B cell (primary cell): ENCODE results near the gene ABCA7. TPM values are rescaled to one million over a fixed set of nuclear protein-coding genes. Genes with fewer than 3 reads are reported as not detected.
A peak's percentile ranks its signal among the peaks of the same experiment; 100 is the strongest.

Experiments used
- ATAC-seq: fragments of 200-7000 bp; cut with Tn5 transposase; one replicate; pipeline ENCODE4 v1.10.0; 2021; ENCODE audit warnings: low read depth, mild to moderate bottlenecking, moderate number of reproducible peaks, moderate library complexity
- CTCF ChIA-PET: fragments of 350-600 bp; sonication (Branson Sonifier 250); formaldehyde crosslinking; loops from one replicate; lab custom pipeline; 2021; ENCODE audit warnings: antibody characterized with exemption, inconsistent platforms; lab: Charles Lee
- POLR2A ChIA-PET: fragments of 350-600 bp; sonication (Branson Sonifier 250); formaldehyde crosslinking; loops from one replicate; lab custom pipeline; 2021; ENCODE audit warnings: antibody characterized with exemption; lab: Charles Lee
- DNase-seq: peaks from one replicate; pipeline ENCODE4 v3.0.0; 2013
- H2AFZ ChIP-seq: 2 replicates; pipeline ENCODE4 v1.6.1; 2012; ENCODE audit warnings: mild to moderate bottlenecking, low read depth, low read length; ENCODE audit not compliant: insufficient read depth, poor library complexity, severe bottlenecking
- H3K27ac ChIP-seq, 2 donors: 1 replicate in 1 of 2; 2 replicates in 1 of 2; pipeline ENCODE4 v1.5.1; 2012 to 2013; ENCODE audit warnings: low read length in 2 of 2, mild to moderate bottlenecking in 2 of 2, moderate library complexity in 1 of 2
- H3K27me3 ChIP-seq, 4 experiments: fragments of 200-600 bp in 1 of 4; sonication (generic) in 1 of 4; replicated peaks in 1 of 4; 1 replicate in 2 of 4; 2 replicates in 2 of 4; pipeline versions ENCODE4 v1.6.1 to v1.7.0; 2013 to 2016; ENCODE audit warnings: low read length in 3 of 4, mild to moderate bottlenecking in 2 of 4, mixed read lengths in 1 of 4, moderate library complexity in 1 of 4; ENCODE audit not compliant: insufficient read depth in 4 of 4, control insufficient read depth in 3 of 4; ENCODE audit errors: control extremely low read depth in 1 of 4
- H3K36me3 ChIP-seq, 2 experiments: replicated peaks in 1 of 2; 1 replicate in 1 of 2; 2 replicates in 1 of 2; pipeline versions ENCODE4 v1.6.1 to v1.7.1; 2013; ENCODE audit warnings: low read length in 1 of 2; ENCODE audit not compliant: insufficient read depth in 2 of 2, control insufficient read depth in 1 of 2; ENCODE audit errors: control extremely low read depth in 1 of 2, extremely low read depth in 1 of 2
- H3K4me1 ChIP-seq, 2 donors: fragments of 200-600 bp in 1 of 2; sonication (generic) in 1 of 2; 1 replicate in 1 of 2; 2 replicates in 1 of 2; pipeline versions ENCODE4 v1.5.1 to v1.6.1; 2013 to 2017; ENCODE audit warnings: low read length in 2 of 2; ENCODE audit not compliant: control insufficient read depth in 2 of 2, insufficient read depth in 2 of 2
- H3K4me2 ChIP-seq: replicated peaks from 2 replicates; pipeline ENCODE3; 2012; ENCODE audit warnings: mild to moderate bottlenecking, low read depth, low read length; ENCODE audit not compliant: poor library complexity, severe bottlenecking
- H3K4me3 ChIP-seq, 5 experiments: fragments of 200-600 bp in 1 of 5; sonication (generic) in 1 of 5; 1 replicate in 3 of 5; 2 replicates in 2 of 5; pipeline versions ENCODE4 v1.5.1 to v1.7.0; 2011 to 2016; ENCODE audit warnings: low read length in 4 of 5, mild to moderate bottlenecking in 4 of 5, low read depth in 2 of 5, control low read depth in 1 of 5, moderate library complexity in 1 of 5; ENCODE audit not compliant: insufficient read depth in 1 of 5; ENCODE audit errors: control extremely low read depth in 1 of 5, extremely low read depth in 1 of 5
- H3K79me2 ChIP-seq: fragments of 200-600 bp; sonication (generic); one replicate; pipeline ENCODE4 v1.6.0; 2016; ENCODE audit warnings: low read length; ENCODE audit not compliant: control insufficient read depth, insufficient read depth
- H3K9ac ChIP-seq: fragments of 200-600 bp; sonication (generic); 2 replicates; pipeline ENCODE4 v1.6.1; 2017; ENCODE audit warnings: mild to moderate bottlenecking, low read length, moderate library complexity
- H3K9me3 ChIP-seq, 3 donors: one replicate each; pipeline versions ENCODE4 v1.6.1 to v1.7.1; 2013; ENCODE audit warnings: low read length in 2 of 3; ENCODE audit not compliant: control insufficient read depth in 2 of 3, insufficient read depth in 1 of 3; ENCODE audit errors: control extremely low read depth in 1 of 3
- H4K20me1 ChIP-seq: 2 replicates; pipeline ENCODE4 v1.6.0; 2012; ENCODE audit warnings: mild to moderate bottlenecking, low read length; ENCODE audit not compliant: insufficient read depth, control insufficient read depth, poor library complexity, severe bottlenecking
- H3K27ac Mint-ChIP-seq: one replicate; pipeline ENCODE4 v1.8.0; 2021; ENCODE audit warnings: mixed read lengths
- H3K27me3 Mint-ChIP-seq: one replicate; pipeline ENCODE4 v1.8.0; 2021; ENCODE audit warnings: mixed read lengths
- H3K4me1 Mint-ChIP-seq: one replicate; pipeline ENCODE4 v1.8.0; 2021; ENCODE audit warnings: mixed read lengths
- H3K4me3 Mint-ChIP-seq: one replicate; pipeline ENCODE4 v1.8.0; 2021; ENCODE audit warnings: mixed read lengths
- H3K9me3 Mint-ChIP-seq: one replicate; pipeline ENCODE4 v1.8.0; 2022; ENCODE audit warnings: mixed read lengths; ENCODE audit not compliant: insufficient read depth
- CTCF ChIP-seq: fragments of 200-600 bp; IDR thresholded peaks from one replicate; pipeline ENCODE4 v1.8.0; 2022; ENCODE audit warnings: antibody characterized with exemption, mild to moderate bottlenecking
- EZH2 ChIP-seq: IDR thresholded peaks from 2 replicates; pipeline ENCODE4 v1.6.1; 2012; ENCODE audit warnings: borderline replicate concordance, low read depth, mild to moderate bottlenecking, moderate library complexity, low read length; ENCODE audit not compliant: insufficient read depth, poor library complexity, severe bottlenecking
- WGBS: methylation state at CpG from one replicate; pipeline ENCODE4 v1.1.5; 2013; ENCODE audit warnings: missing lambda C conversion rate; ENCODE audit not compliant: insufficient coverage; 5-methylcytosine and 5-hydroxymethylcytosine counted together
- intact Hi-C: fragments of 100-400 bp; cut with micrococcal nuclease; formaldehyde crosslinking; loops from one replicate; pipeline ENCODE4 v1.10.0; 2022
- polyA plus RNA-seq: library from polyadenylated mRNA; depleted of rRNA; stranded (reverse); fragments of >200 nt; gene quantifications from 2 replicates; pipeline ENCODE4 v1.2.3, GENCODE V29; 2012
- total RNA-seq, 2 donors: library from RNA; stranded (reverse); fragments of 120-200 nt in 1 of 2; gene quantifications; 1 replicate in 1 of 2; 2 replicates in 1 of 2; pipeline versions ENCODE4 v1.2.3 to v1.2.4, GENCODE V29; 2013 to 2022

Gene ABCA7
- total and polyA plus RNA-seq, 2 donors (not counting 1 experiment from before 2014, with no cell fraction given): 192 to 281 TPM

GRCh38 chr19:1105008-1105872 is 65.3 kb downstream of the ABCA7 start:
- peaks cover 0 to 26% of the 10 kb centered on the region in 2 experiments for H3K36me3 ChIP-seq
- ATAC-seq: no peak
- H3K9me3 ChIP-seq: no peaks in the 10 kb centered on the region
- ChIA-PET CTCF (interaction anchor here (0.6 to 1.4 kb wide), 5 partner anchors 8 to 105 kb away, joined by 3 to 6 read pairs (median 3); partner anchors contain the start of gene ARHGAP45), POLR2A (interaction anchor here (0.6 to 4.0 kb wide), 10 partner anchors 8 to 123 kb away, joined by 3 to 21 read pairs (median 6); partner anchors contain the start of genes ABCA7, ARHGAP45 and SBNO2)
- peak overlapping the region; percentile 42 to 90 (median 80) for H3K4me3 ChIP-seq
- intact Hi-C loops: loop anchor here (2.0 kb wide), 1 partner anchor 70 kb away; the partner anchor contains the start of gene SBNO2
- no peaks in the 10 kb centered on the region for H3K27me3 ChIP-seq
- no peak for DNase-seq
- TF ChIP-seq EZH2 (no peak), CTCF (no peak)
- Mint-ChIP-seq H3K4me1 (peaks cover 30% of the 10 kb centered on the region), H3K4me3 (peak overlapping the region; percentile 74), H3K9me3 (no peaks in the 10 kb centered on the region), H3K27me3 (no peaks in the 10 kb centered on the region), H3K27ac (peak overlapping the region; percentile 75)
- H2AFZ ChIP-seq: peak overlapping the region; percentile 27
- peaks cover 32% of the 10 kb centered on the region for H4K20me1 ChIP-seq
- H3K4me2 ChIP-seq: peak overlapping the region; percentile 96
- peak overlapping the region; percentile 99 for H3K9ac ChIP-seq
- H3K27ac ChIP-seq: peak overlapping the region; percentile 88 to 100
- peaks cover 26 to 58% of the 10 kb centered on the region in 2 donors for H3K4me1 ChIP-seq
- WGBS: 49% methylated on average over 63 of the region's 69 CpGs
- peaks cover 6% of the 10 kb centered on the region for H3K79me2 ChIP-seq
